ENCODE results near the gene MCAT.

Gene MCAT

GRCh38 chr22:43181321-43182076 is 38.3 kb upstream of the MCAT start:
- Histone ChIP-seq H3K4me3 (ENCODE audit: low read length in 2 of 2) (no peak overlapping the region), H3K9me3 (ENCODE audit: control insufficient read depth in 2 of 2, low read length in 2 of 2) (no peaks in the 10 kb centered on the region), H3K27me3 (ENCODE audit: control insufficient read depth in 1 of 2, insufficient read depth in 2 of 2, low read length in 2 of 2) (no peaks in the 10 kb centered on the region), H3K4me1 (ENCODE audit: control insufficient read depth, insufficient read depth, low read length) (peaks cover 12% of the 10 kb centered on the region), H3K36me3 (ENCODE audit: control insufficient read depth in 2 of 2, insufficient read depth in 2 of 2, low read length in 2 of 2) (peaks cover 14 to 22% of the 10 kb centered on the region in 2 donors), H3K27ac (ENCODE audit: low read length) (no peak overlapping the region), H3K9ac (ENCODE audit: low read length in 2 of 2) (no peak overlapping the region)

- Histone ChIP-seq H3K9me3 (ENCODE audit: control insufficient read depth in 2 of 2, low read length in 2 of 2) (no peaks in the 10 kb centered on the region), H3K9ac (ENCODE audit: low read length in 2 of 2) (no peak overlapping the region), H3K4me1 (ENCODE audit: control insufficient read depth, insufficient read depth, low read length) (peaks cover 5% of the 10 kb centered on the region), H3K36me3 (ENCODE audit: control insufficient read depth in 2 of 2, insufficient read depth in 2 of 2, low read length in 2 of 2) (peaks cover 14 to 25% of the 10 kb centered on the region in 2 donors), H3K4me3 (ENCODE audit: low read length in 2 of 2) (no peak overlapping the region), H3K27me3 (ENCODE audit: control insufficient read depth in 1 of 2, insufficient read depth in 2 of 2, low read length in 2 of 2) (no peaks in the 10 kb centered on the region), H3K27ac (ENCODE audit: low read length) (no peak overlapping the region)
These were observed 37.5 kb upstream of the MCAT start for GRCh38 chr22:43180670-43181069.

GRCh38 chr22:43179911-43180195 is 36.7 kb upstream of the MCAT start:
- no peak overlapping the region for H3K27ac ChIP-seq (ENCODE audit: low read length)
- H3K4me3 ChIP-seq (ENCODE audit: low read length in 2 of 2), result no peak overlapping the region
- H3K9ac ChIP-seq (ENCODE audit: low read length in 2 of 2), result no peak overlapping the region
- peaks cover 14 to 30% of the 10 kb centered on the region in 2 donors for H3K36me3 ChIP-seq (ENCODE audit: control insufficient read depth in 2 of 2, insufficient read depth in 2 of 2, low read length in 2 of 2)
- H3K4me1 ChIP-seq (ENCODE audit: control insufficient read depth, insufficient read depth, low read length), result no peaks in the 10 kb centered on the region
- no peaks in the 10 kb centered on the region for H3K9me3 ChIP-seq (ENCODE audit: control insufficient read depth in 2 of 2, low read length in 2 of 2)
- H3K27me3 ChIP-seq (ENCODE audit: control insufficient read depth in 1 of 2, insufficient read depth in 2 of 2, low read length in 2 of 2), result no peaks in the 10 kb centered on the region

- Histone ChIP-seq H3K9me3 (ENCODE audit: control insufficient read depth in 2 of 2, low read length in 2 of 2) (no peaks in the 10 kb centered on the region), H3K9ac (ENCODE audit: low read length in 2 of 2) (no peak overlapping the region), H3K4me1 (ENCODE audit: control insufficient read depth, insufficient read depth, low read length) (no peaks in the 10 kb centered on the region), H3K27me3 (ENCODE audit: control insufficient read depth in 1 of 2, insufficient read depth in 2 of 2, low read length in 2 of 2) (no peaks in the 10 kb centered on the region), H3K36me3 (ENCODE audit: control insufficient read depth in 2 of 2, insufficient read depth in 2 of 2, low read length in 2 of 2) (peaks cover 14 to 34% of the 10 kb centered on the region in 2 donors), H3K27ac (ENCODE audit: low read length) (no peak overlapping the region), H3K4me3 (ENCODE audit: low read length in 2 of 2) (no peak overlapping the region)
These were observed 36.1 kb upstream of the MCAT start for GRCh38 chr22:43179146-43179910.

GRCh38 chr22:43177479-43177878 is 34.3 kb upstream of the MCAT start:
- H3K27ac ChIP-seq (ENCODE audit: low read length), result no peak overlapping the region
- H3K9me3 ChIP-seq (ENCODE audit: control insufficient read depth in 2 of 2, low read length in 2 of 2), result no peaks in the 10 kb centered on the region
- H3K4me1 ChIP-seq (ENCODE audit: control insufficient read depth, insufficient read depth, low read length), result no peaks in the 10 kb centered on the region
- H3K4me3 ChIP-seq (ENCODE audit: low read length in 2 of 2), result no peak overlapping the region
- H3K27me3 ChIP-seq (ENCODE audit: control insufficient read depth in 1 of 2, insufficient read depth in 2 of 2, low read length in 2 of 2), result no peaks in the 10 kb centered on the region
- H3K9ac ChIP-seq (ENCODE audit: low read length in 2 of 2), result no peak overlapping the region
- H3K36me3 ChIP-seq (ENCODE audit: control insufficient read depth in 2 of 2, insufficient read depth in 2 of 2, low read length in 2 of 2), result peaks cover 22 to 43% of the 10 kb centered on the region in 2 donors

GRCh38 chr22:43176090-43176489 is 32.9 kb upstream of the MCAT start:
- no peaks in the 10 kb centered on the region for H3K4me1 ChIP-seq (ENCODE audit: control insufficient read depth, insufficient read depth, low read length)
- H3K27me3 ChIP-seq (ENCODE audit: control insufficient read depth in 1 of 2, insufficient read depth in 2 of 2, low read length in 2 of 2), result no peaks in the 10 kb centered on the region
- no peak overlapping the region for H3K27ac ChIP-seq (ENCODE audit: low read length)
- no peak overlapping the region for H3K9ac ChIP-seq (ENCODE audit: low read length in 2 of 2)
- H3K4me3 ChIP-seq (ENCODE audit: low read length in 2 of 2), result no peak overlapping the region
- no peaks in the 10 kb centered on the region for H3K9me3 ChIP-seq (ENCODE audit: control insufficient read depth in 2 of 2, low read length in 2 of 2)
- H3K36me3 ChIP-seq (ENCODE audit: control insufficient read depth in 2 of 2, insufficient read depth in 2 of 2, low read length in 2 of 2), result peaks cover 23 to 46% of the 10 kb centered on the region in 2 donors

GRCh38 chr22:43174941-43175531 is 31.8 kb upstream of the MCAT start:
- Histone ChIP-seq H3K27me3 (ENCODE audit: control insufficient read depth in 1 of 2, insufficient read depth in 2 of 2, low read length in 2 of 2) (no peaks in the 10 kb centered on the region), H3K36me3 (ENCODE audit: control insufficient read depth in 2 of 2, insufficient read depth in 2 of 2, low read length in 2 of 2) (peaks cover 27 to 50% of the 10 kb centered on the region in 2 donors)

GRCh38 chr22:43173976-43174720 is 30.9 kb upstream of the MCAT start:
- no peaks in the 10 kb centered on the region for H3K27me3 ChIP-seq (ENCODE audit: control insufficient read depth in 1 of 2, insufficient read depth in 2 of 2, low read length in 2 of 2)

More at GRCh38 chr22:43174941-43175531, 31.8 kb upstream of the MCAT start:
- H3K27ac ChIP-seq (ENCODE audit: low read length), result no peak overlapping the region
- no peaks in the 10 kb centered on the region for H3K4me1 ChIP-seq (ENCODE audit: control insufficient read depth, insufficient read depth, low read length)
- no peak overlapping the region for H3K4me3 ChIP-seq (ENCODE audit: low read length in 2 of 2)
- H3K9me3 ChIP-seq (ENCODE audit: control insufficient read depth in 2 of 2, low read length in 2 of 2), result no peaks in the 10 kb centered on the region
- H3K9ac ChIP-seq (ENCODE audit: low read length in 2 of 2), result no peak overlapping the region

GRCh38 chr22:43173566-43173965 is 30.4 kb upstream of the MCAT start:
- no peaks in the 10 kb centered on the region for H3K4me1 ChIP-seq (ENCODE audit: control insufficient read depth, insufficient read depth, low read length)
- no peaks in the 10 kb centered on the region for H3K27me3 ChIP-seq (ENCODE audit: control insufficient read depth in 1 of 2, insufficient read depth in 2 of 2, low read length in 2 of 2)
- H3K27ac ChIP-seq (ENCODE audit: low read length), result no peak overlapping the region
- H3K4me3 ChIP-seq (ENCODE audit: low read length in 2 of 2), result no peak overlapping the region
- H3K9me3 ChIP-seq (ENCODE audit: control insufficient read depth in 2 of 2, low read length in 2 of 2), result no peaks in the 10 kb centered on the region
- no peak overlapping the region for H3K9ac ChIP-seq (ENCODE audit: low read length in 2 of 2)
- peaks cover 14 to 37% of the 10 kb centered on the region in 2 donors for H3K36me3 ChIP-seq (ENCODE audit: control insufficient read depth in 2 of 2, insufficient read depth in 2 of 2, low read length in 2 of 2)

More at GRCh38 chr22:43173976-43174720, 30.9 kb upstream of the MCAT start:
- Histone ChIP-seq H3K9me3 (ENCODE audit: control insufficient read depth in 2 of 2, low read length in 2 of 2) (no peaks in the 10 kb centered on the region), H3K36me3 (ENCODE audit: control insufficient read depth in 2 of 2, insufficient read depth in 2 of 2, low read length in 2 of 2) (peaks cover 19 to 43% of the 10 kb centered on the region in 2 donors), H3K9ac (ENCODE audit: low read length in 2 of 2) (no peak overlapping the region), H3K27ac (ENCODE audit: low read length) (no peak overlapping the region), H3K4me1 (ENCODE audit: control insufficient read depth, insufficient read depth, low read length) (no peaks in the 10 kb centered on the region), H3K4me3 (ENCODE audit: low read length in 2 of 2) (no peak overlapping the region)

- Histone ChIP-seq H3K27me3 (ENCODE audit: control insufficient read depth in 1 of 2, insufficient read depth in 2 of 2, low read length in 2 of 2) (no peaks in the 10 kb centered on the region), H3K36me3 (ENCODE audit: control insufficient read depth in 2 of 2, insufficient read depth in 2 of 2, low read length in 2 of 2) (peaks cover 14 to 39% of the 10 kb centered on the region in 2 donors), H3K9me3 (ENCODE audit: control insufficient read depth in 2 of 2, low read length in 2 of 2) (no peaks in the 10 kb centered on the region), H3K9ac (ENCODE audit: low read length in 2 of 2) (no peak overlapping the region), H3K27ac (ENCODE audit: low read length) (no peak overlapping the region), H3K4me1 (ENCODE audit: control insufficient read depth, insufficient read depth, low read length) (no peaks in the 10 kb centered on the region), H3K4me3 (ENCODE audit: low read length in 2 of 2) (no peak overlapping the region)
These were observed 29.0 kb upstream of the MCAT start for GRCh38 chr22:43172191-43172590.

Measured in stomach smooth muscle (tissue), 2 donors.